Panc1 (cell line): ENCODE measurements around the gene BAIAP3.

Experiments
- CTCF ChIP-seq: fragments of 450-650 bp; IDR thresholded peaks from 2 replicates; pipeline ENCODE4 v1.5.1; 2017; ENCODE audit warnings: mild to moderate bottlenecking
- POLR2AphosphoS5 ChIP-seq: IDR thresholded peaks from 2 replicates; pipeline ENCODE4 v1.6.1; 2012; ENCODE audit warnings: mild to moderate bottlenecking, low read depth, low read length, moderate library complexity
- REST ChIP-seq, 2 experiments: IDR thresholded peaks; 2 replicates each; pipeline ENCODE4 v1.6.1; 2011 to 2012; ENCODE audit warnings: low read depth in 2 of 2, control low read depth in 1 of 2, low read length in 1 of 2, mild to moderate bottlenecking in 1 of 2, moderate library complexity in 1 of 2; ENCODE audit not compliant: insufficient read depth in 1 of 2
- SIN3A ChIP-seq: IDR thresholded peaks from 2 replicates; pipeline ENCODE4 v1.6.1; 2012; ENCODE audit warnings: low read depth, mild to moderate bottlenecking, low read length, moderate library complexity, borderline replicate concordance; ENCODE audit not compliant: insufficient read depth

GRCh38 chr16:1394367-1394951, 61.0 kb downstream of the BAIAP3 start:
- TF ChIP-seq CTCF, result no peak
- no peak for TF ChIP-seq REST (IDR thresholded peaks at IDR 0.05; ENCODE audit: insufficient read depth in 1 of 2, low read depth in 2 of 2, low read length in 1 of 2)
- TF ChIP-seq POLR2AphosphoS5, result no peak
- no peak for TF ChIP-seq SIN3A
